GM23338 (cell line): Measurements from ENCODE around the gene UBE2V1. TPM values are rescaled to one million over a fixed set of nuclear protein-coding genes. Genes with fewer than 3 reads are reported as not detected.

Experiments
- ATAC-seq: fragments of 200-7000 bp; cut with Tn5 transposase; 3 replicates; pipeline ENCODE4 v1.9.1; 2020
- DNase-seq: peaks from one replicate; pipeline ENCODE4 v3.0.0-alpha.2; 2015; ENCODE audit warnings: low spot score
- H2AFZ ChIP-seq: fragments of 200-600 bp; sonication (generic); 2 replicates; pipeline ENCODE4 v1.8.0; 2016; ENCODE audit warnings: antibody characterized with exemption, mild to moderate bottlenecking, moderate library complexity
- H3F3A ChIP-seq: fragments of 200-600 bp; sonication (generic); replicated peaks from 2 replicates; pipeline ENCODE4 v1.8.0; 2017; ENCODE audit warnings: antibody characterized with exemption, mixed run types, low read depth
- H3K27ac ChIP-seq: fragments of 200-600 bp; sonication (generic); 2 replicates; pipeline ENCODE4 v1.6.1; 2016; ENCODE audit warnings: low read depth
- H3K27me3 ChIP-seq: fragments of 200-600 bp; sonication (generic); 2 replicates; pipeline ENCODE4 v1.8.0; 2016; ENCODE audit warnings: mild to moderate bottlenecking, mixed run types, moderate library complexity; ENCODE audit not compliant: insufficient read depth
- H3K36me3 ChIP-seq: fragments of 200-600 bp; sonication (generic); 2 replicates; pipeline ENCODE4 v1.8.0; 2016; ENCODE audit warnings: mild to moderate bottlenecking; ENCODE audit not compliant: insufficient read depth
- H3K4me1 ChIP-seq: fragments of 200-600 bp; sonication (generic); 2 replicates; pipeline ENCODE4 v1.8.0; 2016; ENCODE audit warnings: mild to moderate bottlenecking, moderate library complexity; ENCODE audit not compliant: insufficient read depth
- H3K4me2 ChIP-seq: fragments of 200-600 bp; sonication (generic); 2 replicates; pipeline ENCODE4 v1.7.1; 2017; ENCODE audit warnings: mixed run types
- H3K4me3 ChIP-seq: fragments of 200-600 bp; sonication (generic); 2 replicates; pipeline ENCODE4 v1.6.1; 2016; ENCODE audit warnings: mixed run types
- H3K79me2 ChIP-seq: fragments of 200-600 bp; sonication (generic); replicated peaks from 2 replicates; pipeline ENCODE4 v1.8.0; 2017; ENCODE audit warnings: mild to moderate bottlenecking; ENCODE audit not compliant: insufficient read depth
- H3K9me2 ChIP-seq: fragments of 200-600 bp; sonication (generic); 2 replicates; pipeline ENCODE4 v1.8.0; 2017; ENCODE audit not compliant: insufficient read depth
- H4K20me1 ChIP-seq: fragments of 200-600 bp; sonication (generic); replicated peaks from 2 replicates; pipeline ENCODE4 v1.8.0; 2017; ENCODE audit warnings: mild to moderate bottlenecking; ENCODE audit not compliant: insufficient read depth
- H3K27ac Mint-ChIP-seq: 2 replicates; pipeline ENCODE4 v1.8.0; 2020; ENCODE audit warnings: inconsistent platforms, mild to moderate bottlenecking, moderate library complexity, mixed read lengths
- H3K27me3 Mint-ChIP-seq: 3 replicates; pipeline ENCODE4 v1.8.0; 2022; ENCODE audit warnings: low read depth, mild to moderate bottlenecking, moderate library complexity, mixed read lengths, inconsistent platforms; ENCODE audit not compliant: insufficient read depth, poor library complexity
- H3K36me3 Mint-ChIP-seq: 3 replicates; pipeline ENCODE4 v1.8.0; 2021; ENCODE audit warnings: low read depth, mild to moderate bottlenecking, inconsistent platforms, moderate library complexity, mixed read lengths
- H3K4me1 Mint-ChIP-seq: 3 replicates; pipeline ENCODE4 v1.8.0; 2020; ENCODE audit warnings: mild to moderate bottlenecking, inconsistent platforms, mixed read lengths
- H3K4me3 Mint-ChIP-seq: 3 replicates; pipeline ENCODE4 v1.8.0; 2021; ENCODE audit warnings: moderate library complexity, mild to moderate bottlenecking, inconsistent platforms, mixed read lengths
- H3K9me3 Mint-ChIP-seq: 3 replicates; pipeline ENCODE4 v1.8.0; 2020; ENCODE audit warnings: moderate library complexity, mild to moderate bottlenecking, inconsistent platforms, mixed read lengths
- CREB1 ChIP-seq: fragments of 250-450 bp; sonication (Bioruptor Pico); IDR thresholded peaks from 2 replicates; pipeline ENCODE4 v1.5.0; 2020; ENCODE audit warnings: low read depth, mild to moderate bottlenecking, moderate library complexity
- EZH2 ChIP-seq: fragments of 200-600 bp; sonication (generic); IDR thresholded peaks from one replicate; pipeline ENCODE4 v1.8.0; 2017; ENCODE audit warnings: antibody characterized with exemption, mild to moderate bottlenecking, low read depth; ENCODE audit not compliant: unreplicated experiment
- EZH2phosphoT487 ChIP-seq: fragments of 200-600 bp; sonication (generic); IDR thresholded peaks from one replicate; pipeline ENCODE4 v1.8.1; 2018; ENCODE audit warnings: antibody characterized with exemption; ENCODE audit not compliant: unreplicated experiment
- JUNB ChIP-seq: IDR thresholded peaks from one replicate; pipeline ENCODE4 v1.6.1; 2016; ENCODE audit warnings: antibody characterized with exemption; ENCODE audit not compliant: unreplicated experiment
- NANOG ChIP-seq: IDR thresholded peaks from 2 replicates; pipeline ENCODE4 v1.6.1; 2016; ENCODE audit warnings: antibody characterized with exemption, borderline replicate concordance
- POLR2AphosphoS5 ChIP-seq: IDR thresholded peaks from 2 replicates; pipeline ENCODE4 v1.6.1; 2016; ENCODE audit warnings: antibody characterized with exemption, low read depth
- STAT1 ChIP-seq: IDR thresholded peaks from one replicate; pipeline ENCODE4 v1.6.1; 2016; ENCODE audit warnings: antibody characterized with exemption; ENCODE audit not compliant: unreplicated experiment
- ZNF114 ChIP-seq: fragments of 250-450 bp; sonication (Bioruptor Pico); IDR thresholded peaks from 2 replicates; pipeline ENCODE4 v1.5.0; 2020; ENCODE audit warnings: mild to moderate bottlenecking, moderate library complexity
- ZNF331 ChIP-seq: fragments of 250-450 bp; sonication (Bioruptor Pico); IDR thresholded peaks from 2 replicates; pipeline ENCODE4 v1.5.0; 2020; ENCODE audit warnings: low read depth, mild to moderate bottlenecking, moderate library complexity
- polyA plus RNA-seq: library from polyadenylated mRNA; unstranded; fragments of >200 nt; fragmentation: Nextera tagmentation; extraction: Ambion mirVana; gene quantifications from 2 replicates; pipeline ENCODE4 v1.2.1, GENCODE V29; 2016
- total RNA-seq: library from RNA; depleted of rRNA; stranded (reverse); fragments of >200 nt; shearing (Covaris generic); gene quantifications from 2 replicates; pipeline ENCODE4 v1.2.3, GENCODE V29; 2014
- TF ChIP-seq, protein P1 (sequence below): IDR thresholded peaks from 2 replicates; pipeline ENCODE4 v1.6.1; 2016; ENCODE audit warnings: antibody characterized with exemption
- TF ChIP-seq, protein P2 (sequence below), 2 experiments: fragments of 200-600 bp in 1 of 2; sonication (generic) in 1 of 2; conservative IDR thresholded peaks; 2 replicates each; pipeline versions ENCODE4 v1.5.1 to v1.6.1; 2016 to 2017; ENCODE audit warnings: antibody characterized with exemption in 2 of 2, low read depth in 2 of 2, mild to moderate bottlenecking in 2 of 2, moderate library complexity in 1 of 2
- TF ChIP-seq, protein P3 (sequence below): fragments of 250-450 bp; sonication (Bioruptor Pico); IDR thresholded peaks from 2 replicates; pipeline ENCODE4 v1.5.0; 2020; ENCODE audit warnings: mild to moderate bottlenecking, moderate library complexity
- TF ChIP-seq, protein P4 (sequence below): IDR thresholded peaks from one replicate; pipeline ENCODE4 v1.6.1; 2018; ENCODE audit warnings: antibody characterized with exemption; ENCODE audit not compliant: unreplicated experiment

The UBE2V1 gene
- total and polyA plus RNA-seq, 2 experiments from 2014 or later: 105 to 302 TPM

DNA sequence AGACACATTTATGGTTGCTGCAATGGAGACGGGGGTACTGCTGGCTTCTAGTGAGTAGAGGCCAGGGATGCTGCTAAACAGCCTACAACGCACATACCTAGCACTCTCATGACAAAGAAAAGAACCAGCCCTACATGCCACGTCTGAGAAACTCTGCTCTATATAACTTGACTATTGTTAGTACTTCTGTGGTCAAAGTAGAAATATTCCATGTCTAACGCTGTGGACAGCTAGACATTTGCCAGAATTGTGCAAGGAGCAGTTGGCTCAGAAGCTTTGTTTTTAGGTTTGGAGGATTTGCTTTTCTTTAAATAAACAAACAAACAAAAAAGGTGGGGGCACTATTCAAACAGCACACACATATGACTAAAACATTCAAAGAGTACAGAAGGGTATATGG, 20.5 kb downstream of the UBE2V1 start:
- DNase-seq: no peak
- Histone ChIP-seq H3K4me3 (no peak overlapping the region), H3K36me3 (peaks cover 14% of the 10 kb centered on the region), H3K4me2 (no peak overlapping the region), H3K79me2 (peaks cover 88% of the 10 kb centered on the region), H3K27me3 (no peaks in the 10 kb centered on the region), H2AFZ (no peak overlapping the region), H3K9me2 (no peaks in the 10 kb centered on the region), H4K20me1 (peaks cover 44% of the 10 kb centered on the region), H3K27ac (peak overlapping the region; percentile 59; the same call in 1 of the 2 replicates), H3F3A (peaks cover 19% of the 10 kb centered on the region; the same call in 1 of the 2 replicates), H3K4me1 (peaks cover 9% of the 10 kb centered on the region)
- Mint-ChIP-seq H3K4me1 (peaks cover 4% of the 10 kb centered on the region; the same call in 2 of the 3 replicates), H3K9me3 (no peaks in the 10 kb centered on the region), H3K4me3 (no peak overlapping the region), H3K36me3 (peaks cover 42% of the 10 kb centered on the region), H3K27me3 (peaks cover 2% of the 10 kb centered on the region), H3K27ac (no peak overlapping the region)
- no peak for TF ChIP-seq NANOG
- TF ChIP-seq JUNB: no peak
- no peak for TF ChIP-seq POLR2AphosphoS5
- TF ChIP-seq ZNF331 (CRISPR knock-in tag): no peak
- TF ChIP-seq ZNF114: no peak
- no peak for TF ChIP-seq EZH2
- TF ChIP-seq, protein P1, sequence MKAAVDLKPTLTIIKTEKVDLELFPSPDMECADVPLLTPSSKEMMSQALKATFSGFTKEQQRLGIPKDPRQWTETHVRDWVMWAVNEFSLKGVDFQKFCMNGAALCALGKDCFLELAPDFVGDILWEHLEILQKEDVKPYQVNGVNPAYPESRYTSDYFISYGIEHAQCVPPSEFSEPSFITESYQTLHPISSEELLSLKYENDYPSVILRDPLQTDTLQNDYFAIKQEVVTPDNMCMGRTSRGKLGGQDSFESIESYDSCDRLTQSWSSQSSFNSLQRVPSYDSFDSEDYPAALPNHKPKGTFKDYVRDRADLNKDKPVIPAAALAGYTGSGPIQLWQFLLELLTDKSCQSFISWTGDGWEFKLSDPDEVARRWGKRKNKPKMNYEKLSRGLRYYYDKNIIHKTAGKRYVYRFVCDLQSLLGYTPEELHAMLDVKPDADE: no peak
- TF ChIP-seq, protein P2, sequence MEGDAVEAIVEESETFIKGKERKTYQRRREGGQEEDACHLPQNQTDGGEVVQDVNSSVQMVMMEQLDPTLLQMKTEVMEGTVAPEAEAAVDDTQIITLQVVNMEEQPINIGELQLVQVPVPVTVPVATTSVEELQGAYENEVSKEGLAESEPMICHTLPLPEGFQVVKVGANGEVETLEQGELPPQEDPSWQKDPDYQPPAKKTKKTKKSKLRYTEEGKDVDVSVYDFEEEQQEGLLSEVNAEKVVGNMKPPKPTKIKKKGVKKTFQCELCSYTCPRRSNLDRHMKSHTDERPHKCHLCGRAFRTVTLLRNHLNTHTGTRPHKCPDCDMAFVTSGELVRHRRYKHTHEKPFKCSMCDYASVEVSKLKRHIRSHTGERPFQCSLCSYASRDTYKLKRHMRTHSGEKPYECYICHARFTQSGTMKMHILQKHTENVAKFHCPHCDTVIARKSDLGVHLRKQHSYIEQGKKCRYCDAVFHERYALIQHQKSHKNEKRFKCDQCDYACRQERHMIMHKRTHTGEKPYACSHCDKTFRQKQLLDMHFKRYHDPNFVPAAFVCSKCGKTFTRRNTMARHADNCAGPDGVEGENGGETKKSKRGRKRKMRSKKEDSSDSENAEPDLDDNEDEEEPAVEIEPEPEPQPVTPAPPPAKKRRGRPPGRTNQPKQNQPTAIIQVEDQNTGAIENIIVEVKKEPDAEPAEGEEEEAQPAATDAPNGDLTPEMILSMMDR (conservative IDR thresholded peaks at IDR 0.05; ENCODE audit: low read depth in 2 of 2): no peak
- TF ChIP-seq, protein P3, sequence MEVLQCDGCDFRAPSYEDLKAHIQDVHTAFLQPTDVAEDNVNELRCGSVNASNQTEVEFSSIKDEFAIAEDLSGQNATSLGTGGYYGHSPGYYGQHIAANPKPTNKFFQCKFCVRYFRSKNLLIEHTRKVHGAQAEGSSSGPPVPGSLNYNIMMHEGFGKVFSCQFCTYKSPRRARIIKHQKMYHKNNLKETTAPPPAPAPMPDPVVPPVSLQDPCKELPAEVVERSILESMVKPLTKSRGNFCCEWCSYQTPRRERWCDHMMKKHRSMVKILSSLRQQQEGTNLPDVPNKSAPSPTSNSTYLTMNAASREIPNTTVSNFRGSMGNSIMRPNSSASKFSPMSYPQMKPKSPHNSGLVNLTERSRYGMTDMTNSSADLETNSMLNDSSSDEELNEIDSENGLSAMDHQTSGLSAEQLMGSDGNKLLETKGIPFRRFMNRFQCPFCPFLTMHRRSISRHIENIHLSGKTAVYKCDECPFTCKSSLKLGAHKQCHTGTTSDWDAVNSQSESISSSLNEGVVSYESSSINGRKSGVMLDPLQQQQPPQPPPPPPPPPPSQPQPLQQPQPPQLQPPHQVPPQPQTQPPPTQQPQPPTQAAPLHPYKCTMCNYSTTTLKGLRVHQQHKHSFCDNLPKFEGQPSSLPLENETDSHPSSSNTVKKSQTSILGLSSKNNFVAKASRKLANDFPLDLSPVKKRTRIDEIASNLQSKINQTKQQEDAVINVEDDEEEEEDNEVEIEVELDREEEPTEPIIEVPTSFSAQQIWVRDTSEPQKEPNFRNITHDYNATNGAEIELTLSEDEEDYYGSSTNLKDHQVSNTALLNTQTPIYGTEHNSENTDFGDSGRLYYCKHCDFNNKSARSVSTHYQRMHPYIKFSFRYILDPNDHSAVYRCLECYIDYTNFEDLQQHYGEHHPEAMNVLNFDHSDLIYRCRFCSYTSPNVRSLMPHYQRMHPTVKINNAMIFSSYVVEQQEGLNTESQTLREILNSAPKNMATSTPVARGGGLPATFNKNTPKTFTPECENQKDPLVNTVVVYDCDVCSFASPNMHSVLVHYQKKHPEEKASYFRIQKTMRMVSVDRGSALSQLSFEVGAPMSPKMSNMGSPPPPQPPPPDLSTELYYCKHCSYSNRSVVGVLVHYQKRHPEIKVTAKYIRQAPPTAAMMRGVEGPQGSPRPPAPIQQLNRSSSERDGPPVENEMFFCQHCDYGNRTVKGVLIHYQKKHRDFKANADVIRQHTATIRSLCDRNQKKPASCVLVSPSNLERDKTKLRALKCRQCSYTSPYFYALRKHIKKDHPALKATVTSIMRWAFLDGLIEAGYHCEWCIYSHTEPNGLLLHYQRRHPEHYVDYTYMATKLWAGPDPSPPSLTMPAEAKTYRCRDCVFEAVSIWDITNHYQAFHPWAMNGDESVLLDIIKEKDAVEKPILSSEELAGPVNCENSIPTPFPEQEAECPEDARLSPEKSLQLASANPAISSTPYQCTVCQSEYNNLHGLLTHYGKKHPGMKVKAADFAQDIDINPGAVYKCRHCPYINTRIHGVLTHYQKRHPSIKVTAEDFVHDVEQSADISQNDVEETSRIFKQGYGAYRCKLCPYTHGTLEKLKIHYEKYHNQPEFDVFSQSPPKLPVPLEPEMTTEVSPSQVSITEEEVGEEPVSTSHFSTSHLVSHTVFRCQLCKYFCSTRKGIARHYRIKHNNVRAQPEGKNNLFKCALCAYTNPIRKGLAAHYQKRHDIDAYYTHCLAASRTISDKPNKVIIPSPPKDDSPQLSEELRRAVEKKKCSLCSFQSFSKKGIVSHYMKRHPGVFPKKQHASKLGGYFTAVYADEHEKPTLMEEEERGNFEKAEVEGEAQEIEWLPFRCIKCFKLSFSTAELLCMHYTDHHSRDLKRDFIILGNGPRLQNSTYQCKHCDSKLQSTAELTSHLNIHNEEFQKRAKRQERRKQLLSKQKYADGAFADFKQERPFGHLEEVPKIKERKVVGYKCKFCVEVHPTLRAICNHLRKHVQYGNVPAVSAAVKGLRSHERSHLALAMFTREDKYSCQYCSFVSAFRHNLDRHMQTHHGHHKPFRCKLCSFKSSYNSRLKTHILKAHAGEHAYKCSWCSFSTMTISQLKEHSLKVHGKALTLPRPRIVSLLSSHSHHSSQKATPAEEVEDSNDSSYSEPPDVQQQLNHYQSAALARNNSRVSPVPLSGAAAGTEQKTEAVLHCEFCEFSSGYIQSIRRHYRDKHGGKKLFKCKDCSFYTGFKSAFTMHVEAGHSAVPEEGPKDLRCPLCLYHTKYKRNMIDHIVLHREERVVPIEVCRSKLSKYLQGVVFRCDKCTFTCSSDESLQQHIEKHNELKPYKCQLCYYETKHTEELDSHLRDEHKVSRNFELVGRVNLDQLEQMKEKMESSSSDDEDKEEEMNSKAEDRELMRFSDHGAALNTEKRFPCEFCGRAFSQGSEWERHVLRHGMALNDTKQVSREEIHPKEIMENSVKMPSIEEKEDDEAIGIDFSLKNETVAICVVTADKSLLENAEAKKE (CRISPR knock-in tag): no peak
- no peak for TF ChIP-seq CREB1
- no peak for TF ChIP-seq STAT1
- no peak for TF ChIP-seq EZH2phosphoT487
- TF ChIP-seq, protein P4, sequence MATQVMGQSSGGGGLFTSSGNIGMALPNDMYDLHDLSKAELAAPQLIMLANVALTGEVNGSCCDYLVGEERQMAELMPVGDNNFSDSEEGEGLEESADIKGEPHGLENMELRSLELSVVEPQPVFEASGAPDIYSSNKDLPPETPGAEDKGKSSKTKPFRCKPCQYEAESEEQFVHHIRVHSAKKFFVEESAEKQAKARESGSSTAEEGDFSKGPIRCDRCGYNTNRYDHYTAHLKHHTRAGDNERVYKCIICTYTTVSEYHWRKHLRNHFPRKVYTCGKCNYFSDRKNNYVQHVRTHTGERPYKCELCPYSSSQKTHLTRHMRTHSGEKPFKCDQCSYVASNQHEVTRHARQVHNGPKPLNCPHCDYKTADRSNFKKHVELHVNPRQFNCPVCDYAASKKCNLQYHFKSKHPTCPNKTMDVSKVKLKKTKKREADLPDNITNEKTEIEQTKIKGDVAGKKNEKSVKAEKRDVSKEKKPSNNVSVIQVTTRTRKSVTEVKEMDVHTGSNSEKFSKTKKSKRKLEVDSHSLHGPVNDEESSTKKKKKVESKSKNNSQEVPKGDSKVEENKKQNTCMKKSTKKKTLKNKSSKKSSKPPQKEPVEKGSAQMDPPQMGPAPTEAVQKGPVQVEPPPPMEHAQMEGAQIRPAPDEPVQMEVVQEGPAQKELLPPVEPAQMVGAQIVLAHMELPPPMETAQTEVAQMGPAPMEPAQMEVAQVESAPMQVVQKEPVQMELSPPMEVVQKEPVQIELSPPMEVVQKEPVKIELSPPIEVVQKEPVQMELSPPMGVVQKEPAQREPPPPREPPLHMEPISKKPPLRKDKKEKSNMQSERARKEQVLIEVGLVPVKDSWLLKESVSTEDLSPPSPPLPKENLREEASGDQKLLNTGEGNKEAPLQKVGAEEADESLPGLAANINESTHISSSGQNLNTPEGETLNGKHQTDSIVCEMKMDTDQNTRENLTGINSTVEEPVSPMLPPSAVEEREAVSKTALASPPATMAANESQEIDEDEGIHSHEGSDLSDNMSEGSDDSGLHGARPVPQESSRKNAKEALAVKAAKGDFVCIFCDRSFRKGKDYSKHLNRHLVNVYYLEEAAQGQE: no peak
- no peak for ATAC-seq
